Stimulated activated CD8-positive, alpha-beta memory T cell treated with anti-CD3 and anti-CD28 coated beads, Interleukin-7, amount 100 ng/mL, for 24 hours (primary cell): ENCODE results near the gene TSKU.

ENCODE experiments used
- DNase-seq: peaks from one replicate; pipeline ENCODE4 v3.0.0-alpha.2; 2020; ENCODE audit warnings: low read depth

Gene TSKU

DNA sequence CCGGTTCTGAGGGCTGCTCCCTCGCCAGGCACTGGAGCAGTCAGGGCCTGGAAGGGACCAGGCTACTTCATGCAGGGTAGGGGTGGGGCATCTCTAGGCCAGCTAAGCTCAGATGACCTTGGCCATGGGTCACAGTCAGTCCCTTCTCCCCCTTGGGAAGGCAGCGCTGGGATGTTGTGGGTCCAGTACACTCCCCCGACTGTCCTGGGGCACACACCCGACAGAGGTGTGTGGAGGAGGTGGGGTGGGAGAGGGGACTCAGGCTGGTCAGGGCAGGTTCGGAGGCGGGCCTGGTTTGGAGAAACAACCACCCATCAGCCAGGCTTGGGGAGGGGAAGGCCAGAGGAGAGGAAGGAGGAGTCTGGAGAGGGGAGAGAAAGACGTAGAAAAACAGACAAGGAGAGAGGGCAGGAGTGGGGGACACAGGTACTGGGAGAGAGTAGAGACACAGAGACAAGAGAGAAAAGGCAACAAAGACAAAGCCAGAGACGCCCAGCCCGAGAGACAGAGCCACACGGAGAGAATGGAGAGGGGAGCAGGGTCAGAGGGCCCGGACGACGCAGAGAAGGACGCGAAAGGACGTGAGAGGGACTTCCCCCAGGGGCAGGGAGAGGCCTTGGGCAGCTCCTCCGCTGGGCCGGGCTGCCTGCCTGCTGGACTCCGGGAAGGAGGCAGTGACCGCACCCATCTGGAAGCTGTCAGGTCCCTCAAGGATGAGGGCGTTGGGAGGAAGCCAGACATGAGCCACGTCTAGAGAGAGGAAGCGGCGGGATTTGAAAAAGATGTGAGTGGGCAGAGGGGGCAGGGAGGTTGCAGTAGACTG is 30.6 kb upstream of the TSKU start:
- DNase-seq: no peak

GRCh38 chr11:76753449-76753848 is 29.7 kb upstream of the TSKU start:
- DNase-seq: no peak

DNA sequence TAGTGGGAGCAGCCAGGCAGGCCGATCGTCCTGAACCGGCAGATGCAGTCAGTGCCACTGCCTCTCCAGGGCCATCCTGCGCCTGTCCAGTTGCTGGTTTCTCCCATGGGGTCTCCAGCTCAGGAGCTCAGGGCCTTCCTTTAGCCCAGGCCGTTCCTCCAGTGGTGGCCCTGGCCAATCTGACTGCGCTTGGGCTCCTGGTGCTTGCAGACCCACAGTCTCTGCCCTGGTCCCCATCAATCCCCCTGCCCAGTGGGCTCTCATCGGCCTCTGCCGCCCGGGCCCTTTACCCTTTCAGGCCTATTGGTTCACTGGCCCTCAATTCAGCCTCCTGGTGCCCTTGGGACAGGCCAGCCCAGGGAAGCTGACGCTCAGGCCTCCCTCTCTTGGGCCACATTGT is 29.2 kb upstream of the TSKU start:
- DNase-seq: no peak

DNA sequence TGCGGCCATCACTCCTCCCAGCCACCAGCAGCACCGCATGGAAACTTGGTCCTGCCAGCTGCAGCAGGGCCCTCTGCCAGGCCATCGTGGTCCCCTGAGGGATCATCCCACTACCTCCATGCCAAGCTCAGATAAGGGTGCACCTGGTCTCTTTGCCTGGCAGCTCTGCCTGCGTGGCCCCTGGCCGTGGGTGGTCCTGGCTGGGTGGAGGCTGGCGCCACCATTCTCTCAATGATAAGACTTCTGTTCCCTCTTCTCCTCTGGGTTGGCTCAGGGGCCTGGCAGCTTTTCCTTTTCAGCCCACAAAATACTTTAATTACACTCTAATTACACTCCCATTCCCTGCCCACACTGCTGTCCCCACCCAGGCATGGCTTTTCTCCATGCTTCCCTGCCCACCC is 26.8 kb upstream of the TSKU start:
- DNase-seq: no peak

DNA sequence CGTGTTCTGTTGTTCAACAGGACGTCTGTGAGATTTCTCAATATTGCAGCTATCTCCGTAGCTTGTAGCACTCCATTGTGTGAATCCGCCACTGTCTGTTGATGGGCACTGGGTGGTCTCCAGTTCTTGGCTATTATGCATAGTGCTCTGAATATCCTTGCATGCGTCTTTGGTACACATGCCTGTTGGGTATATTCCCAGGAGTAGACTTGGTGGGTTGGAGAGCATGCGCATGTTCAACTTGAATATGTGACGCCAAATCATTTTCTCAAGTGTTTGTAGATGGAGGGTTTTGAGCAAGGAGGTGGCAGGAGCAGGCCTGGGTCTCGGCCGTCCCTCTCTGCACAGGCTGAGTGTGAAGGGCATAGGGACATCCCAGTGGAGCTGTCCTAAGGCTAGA is 24.8 kb upstream of the TSKU start:
- DNase-seq: no peak

- DNase-seq: no peak
These were observed 24.1 kb upstream of the TSKU start for GRCh38 chr11:76759092-76759491.

- no peak for DNase-seq
These were observed 23.6 kb upstream of the TSKU start for GRCh38 chr11:76759517-76759916.

DNA sequence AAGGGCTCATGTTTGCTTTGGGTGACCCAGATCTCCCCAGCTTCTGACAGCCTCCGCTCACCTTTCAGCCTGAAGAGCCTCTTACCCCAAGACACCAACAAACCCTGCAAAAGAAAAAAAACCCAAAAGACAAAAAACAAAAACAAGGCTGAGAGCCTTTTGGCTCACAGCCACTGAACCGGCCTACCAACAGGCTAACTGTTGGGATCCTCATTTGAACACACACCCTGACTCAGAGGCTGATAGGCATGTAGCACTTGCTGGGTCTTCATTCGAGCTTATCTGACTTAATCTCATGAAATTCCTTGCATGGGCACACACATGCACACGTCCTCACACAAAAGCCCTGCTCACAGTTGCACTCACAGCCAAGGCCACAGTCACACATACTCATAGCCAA is 22.9 kb upstream of the TSKU start:
- no peak for DNase-seq

DNA sequence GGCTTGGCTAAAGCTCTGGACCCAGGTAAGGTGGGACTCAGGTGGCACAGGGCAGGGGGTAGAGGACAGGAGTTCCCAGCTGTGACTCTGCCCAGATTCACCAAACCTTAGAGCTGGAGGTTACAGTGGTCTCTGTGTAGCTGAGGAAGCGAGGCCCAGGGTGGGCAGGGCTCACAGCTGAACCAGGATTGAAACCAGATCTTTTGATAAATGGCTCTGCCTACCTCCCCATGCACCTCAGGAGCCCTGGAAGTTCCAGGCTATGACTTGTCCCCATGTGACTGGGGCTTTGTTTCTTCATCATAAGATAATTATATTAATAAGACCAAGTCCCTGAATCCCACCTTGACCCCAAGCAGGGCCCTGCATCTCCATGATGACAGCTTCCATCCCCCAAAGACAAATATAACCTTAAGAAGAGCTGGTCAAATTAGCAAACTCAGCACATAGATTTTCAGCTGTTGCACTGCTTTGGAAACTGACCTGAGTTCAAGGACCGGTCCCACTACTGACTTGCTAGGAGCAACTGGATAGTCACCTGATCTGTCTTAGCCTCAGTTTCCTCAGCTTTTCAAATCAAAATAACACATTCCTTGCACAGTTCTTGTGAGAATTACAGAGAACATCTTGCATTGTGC is 21.3 kb upstream of the TSKU start:
- no peak for DNase-seq

DNA sequence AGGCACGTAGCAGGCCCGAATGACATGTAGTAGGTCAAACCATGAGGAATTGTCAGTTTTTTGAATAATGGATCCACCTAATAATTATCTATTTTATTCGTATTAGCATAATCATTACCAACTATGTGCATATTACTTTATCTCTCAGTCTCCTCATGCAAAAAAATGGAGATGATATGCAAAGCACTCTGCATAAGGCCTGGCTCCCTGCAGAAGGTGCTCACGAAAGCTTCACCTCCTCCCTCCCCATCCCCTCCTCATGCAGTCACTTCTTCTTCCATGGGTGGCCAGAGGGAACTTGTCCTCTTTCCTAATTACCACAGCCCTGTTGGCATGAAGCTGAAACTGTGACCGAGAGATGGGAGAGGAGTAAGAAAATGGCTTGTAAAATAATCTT is 20.8 kb upstream of the TSKU start:
- no peak for DNase-seq

- no peak for DNase-seq
These were observed 20.1 kb upstream of the TSKU start for GRCh38 chr11:76762867-76763572.

DNA sequence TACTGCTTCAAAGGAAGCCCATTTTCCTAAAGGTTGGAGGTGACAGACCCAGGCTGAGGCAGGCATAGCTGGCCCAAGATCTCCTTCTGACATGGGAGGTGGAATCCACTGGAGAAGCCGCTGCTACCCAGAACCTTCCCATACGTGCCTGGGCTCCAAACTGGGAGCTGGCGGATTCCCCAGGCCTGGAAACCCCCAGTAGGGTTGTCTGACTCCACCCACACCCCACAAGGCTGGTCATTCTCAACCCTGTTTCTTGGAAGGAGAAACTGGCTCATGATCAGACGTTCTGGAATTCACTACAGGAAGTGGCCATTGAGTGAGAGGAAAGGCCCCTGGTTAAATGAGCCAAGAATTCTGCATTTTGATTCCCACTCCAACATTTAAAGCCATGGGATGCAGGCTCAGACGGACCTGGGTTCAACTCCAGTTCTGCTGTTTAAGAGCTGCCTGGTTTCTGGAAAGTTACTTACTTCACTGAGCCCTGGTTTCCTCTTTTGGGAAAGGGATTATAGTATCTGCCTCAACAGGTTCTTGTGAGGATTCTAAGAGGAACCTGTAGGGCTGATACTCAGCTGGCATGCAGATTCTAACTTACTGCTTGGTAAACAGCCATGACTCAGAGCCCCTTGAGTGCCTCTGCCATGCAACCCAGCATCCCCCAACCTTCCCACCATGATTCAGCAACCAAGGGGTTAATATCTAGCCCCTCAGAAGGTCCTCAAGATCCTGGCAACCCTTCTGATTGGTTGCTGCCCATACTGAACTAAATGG is 19.4 kb upstream of the TSKU start:
- DNase-seq: no peak

DNA sequence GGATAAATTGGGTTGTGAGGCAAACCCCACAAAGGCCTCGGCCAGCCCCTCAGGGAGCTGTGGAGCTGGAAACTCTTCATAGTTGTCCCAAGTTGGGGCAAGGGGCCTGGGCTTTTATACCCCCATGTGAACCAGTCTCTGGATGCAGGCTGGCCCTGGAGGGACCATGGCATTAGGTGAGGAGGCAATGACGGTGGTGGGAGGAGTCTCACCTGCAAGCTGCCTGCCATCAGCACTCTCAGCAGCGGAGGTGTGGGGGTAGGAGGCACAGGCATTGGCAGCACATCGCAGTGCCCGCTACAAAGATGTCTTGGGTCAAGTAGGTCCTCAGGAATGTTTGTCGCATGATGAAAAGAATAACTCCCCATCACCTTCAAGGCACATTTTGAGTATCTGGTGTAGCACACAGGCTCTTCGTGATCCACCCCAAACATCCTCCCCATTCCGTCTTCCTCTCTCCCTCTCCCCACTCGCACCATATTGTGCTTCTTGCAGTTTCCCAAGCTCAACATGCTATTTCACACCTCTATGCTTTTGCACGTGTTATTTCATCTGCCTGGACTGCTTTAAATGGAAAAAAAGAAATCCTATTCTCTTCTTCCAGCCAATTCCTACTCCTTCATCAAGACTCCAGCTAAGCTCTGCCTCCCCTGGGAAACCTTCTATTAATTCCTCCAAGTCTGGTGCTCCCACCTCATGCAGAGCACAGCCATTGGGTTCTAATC is 18.1 kb upstream of the TSKU start:
- no peak for DNase-seq

- no peak for DNase-seq
These were observed 17.2 kb upstream of the TSKU start for GRCh38 chr11:76765863-76766350.

DNA sequence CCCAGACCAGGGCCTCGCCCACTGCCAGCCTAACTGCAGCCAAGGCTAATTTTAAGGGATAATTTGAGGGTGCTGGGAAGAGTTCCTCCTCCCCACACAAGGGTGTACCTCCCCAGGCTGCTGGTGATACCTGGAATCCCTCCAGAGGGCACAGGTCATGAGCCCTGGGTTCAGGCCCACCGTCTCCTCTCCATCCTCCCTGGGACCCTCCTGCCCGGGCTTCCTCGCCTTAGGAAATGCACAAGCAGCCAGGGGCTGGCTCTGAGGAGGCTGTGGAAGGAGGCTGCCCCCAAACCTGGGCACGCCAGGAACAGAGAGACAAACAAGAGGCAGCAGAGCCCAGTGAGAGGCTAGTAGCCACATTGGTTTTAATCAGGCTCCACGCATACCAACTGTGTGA is 16.6 kb upstream of the TSKU start:
- DNase-seq: no peak

DNA sequence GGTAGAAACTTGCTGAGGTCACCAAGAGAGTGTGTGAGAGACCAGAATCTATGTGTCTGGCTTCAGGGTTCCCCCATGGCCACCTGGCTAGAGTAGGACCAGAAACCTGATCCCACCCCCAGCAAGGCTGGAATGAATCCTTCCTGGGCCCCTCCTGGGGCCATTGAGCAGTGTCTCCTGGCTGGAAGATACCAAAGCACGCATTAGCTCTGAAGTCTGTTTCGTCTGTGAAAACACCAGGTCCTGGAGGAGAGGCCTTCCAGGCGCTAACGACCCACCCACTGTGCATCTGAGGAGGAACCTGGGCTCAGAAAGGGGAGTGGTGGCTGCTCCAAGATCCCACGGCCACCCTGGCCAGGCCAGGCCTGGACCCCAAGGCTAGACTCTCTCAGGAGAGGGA is 15.5 kb upstream of the TSKU start:
- DNase-seq: no peak

- no peak for DNase-seq
These were observed 14.9 kb upstream of the TSKU start for GRCh38 chr11:76768088-76768908.

- DNase-seq: no peak
These were observed 14.1 kb upstream of the TSKU start for GRCh38 chr11:76768909-76769560.

DNA sequence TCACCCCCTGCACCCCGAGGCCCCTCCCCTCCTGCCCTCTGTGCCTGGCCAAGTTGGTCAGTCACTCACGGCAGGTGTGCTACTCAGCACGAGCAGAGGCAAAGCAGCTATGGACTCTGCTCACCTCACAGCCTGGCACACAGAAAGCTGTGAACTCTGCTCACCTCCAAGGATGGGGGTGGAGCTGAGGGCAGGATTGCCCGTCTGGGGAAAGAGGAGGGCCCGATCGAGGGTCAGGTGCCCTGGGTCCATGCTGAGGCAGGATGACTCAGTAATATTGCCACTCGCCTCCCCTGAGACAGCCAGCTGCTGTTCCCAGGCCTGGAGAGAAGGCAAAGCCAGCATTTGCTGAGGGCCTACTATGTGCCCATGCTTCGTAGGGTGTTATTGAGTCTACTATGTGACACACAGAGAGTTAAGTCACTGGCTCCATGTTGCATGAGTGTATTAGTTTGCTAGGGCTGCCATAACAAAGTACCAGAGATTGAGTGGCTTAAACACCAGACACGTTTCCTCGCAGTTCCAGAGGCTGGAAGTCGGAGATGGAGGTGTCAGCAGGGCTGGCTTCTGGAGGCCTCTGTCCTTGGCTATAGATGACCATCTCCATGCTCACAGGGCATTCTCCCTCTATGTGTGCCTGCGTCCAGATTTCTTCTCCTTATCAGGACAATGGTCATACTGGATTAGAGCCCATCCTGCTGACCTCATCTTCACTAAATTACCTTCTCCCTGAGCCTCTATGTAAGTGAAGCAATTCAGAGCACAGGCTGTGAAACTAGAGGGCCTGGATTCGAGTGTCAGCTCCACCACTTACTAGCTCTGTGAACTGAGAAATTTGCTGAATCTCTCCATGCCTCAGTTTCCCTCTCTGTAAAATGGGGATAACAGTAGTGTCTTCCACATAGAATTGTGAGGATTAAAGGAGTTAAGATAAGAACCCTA is 13.2 kb upstream of the TSKU start:
- no peak for DNase-seq
